ENCODE data around the gene EFNA5. TPM values are rescaled to one million over a fixed set of nuclear protein-coding genes. Genes with fewer than 3 reads are reported as not detected.

The EFNA5 gene
- polyA plus RNA-seq, 1 of the 3 experiments (the other 2 are of a cell fraction) = 0.81 TPM

GRCh38 chr5:107687404-107687803, 16.7 kb upstream of the EFNA5 start:
- POLR2A ChIA-PET = no interaction called here
- Histone ChIP-seq H3K4me2 (no peak overlapping the region), H3K4me1 (ENCODE audit: control insufficient read depth in 1 of 2, insufficient read depth in 2 of 2, low read depth in 1 of 2, low read length in 1 of 2) (no peaks in the 10 kb centered on the region), H2AFZ (ENCODE audit: low read depth) (no peak overlapping the region), H3K9me3 (no peaks in the 10 kb centered on the region), H3K27ac (ENCODE audit: low read depth in 2 of 2, low read length in 1 of 2) (no peak overlapping the region), H3K36me3 (replicated peaks in 1 of 2; ENCODE audit: control insufficient read depth in 1 of 2, insufficient read depth in 2 of 2, low read length in 1 of 2) (no peaks in the 10 kb centered on the region), H3K27me3 (ENCODE audit: insufficient read depth) (no peaks in the 10 kb centered on the region), H3K9ac (no peak overlapping the region), H3K79me2 (ENCODE audit: insufficient read depth) (no peaks in the 10 kb centered on the region), H3K9me2 (no peaks in the 10 kb centered on the region), H4K20me1 (ENCODE audit: insufficient read depth) (no peaks in the 10 kb centered on the region), H3F3A (replicated peaks; ENCODE audit: insufficient read depth) (no peaks in the 10 kb centered on the region), H3K4me3 (ENCODE audit: low read depth in 2 of 2, low read length in 1 of 2) (no peak overlapping the region)
- WGBS (ENCODE audit: low lambda C conversion rate) = no CpG with 5 or more reads among the region's 1 CpG
- DNase-seq = no peak
- CTCF ChIA-PET = no interaction called here
- TF ChIP-seq USF2 (IDR thresholded peaks at IDR 0.05; ENCODE audit: borderline replicate concordance, low read depth, low read length) (no peak), JUND (IDR thresholded peaks at IDR 0.05) (no peak), SMC3 (IDR thresholded peaks at IDR 0.05; ENCODE audit: low read depth, low read length) (no peak), FOXM1 (IDR thresholded peaks at IDR 0.05; ENCODE audit: low read depth) (no peak), CTCF (IDR thresholded peaks at IDR 0.05) (no peak), USF1 (IDR thresholded peaks at IDR 0.05; ENCODE audit: borderline replicate concordance, low read depth) (no peak), RCOR1 (IDR thresholded peaks at IDR 0.05; ENCODE audit: low read length) (no peak), SIN3A (IDR thresholded peaks at IDR 0.05; ENCODE audit: borderline replicate concordance, low read depth, low read length) (no peak), IRF3 (IDR thresholded peaks at IDR 0.05; ENCODE audit: low read depth, low read length) (no peak), TAF1 (IDR thresholded peaks at IDR 0.05; ENCODE audit: borderline replicate concordance, low read depth, low read length) (no peak), MAX (IDR thresholded peaks at IDR 0.05; ENCODE audit: low read depth) (no peak), TEAD4 (IDR thresholded peaks at IDR 0.05; ENCODE audit: borderline replicate concordance, insufficient read depth) (no peak), FOXJ3 (CRISPR knock-in tag; IDR thresholded peaks at IDR 0.05) (no peak), ZBTB33 (IDR thresholded peaks at IDR 0.05; ENCODE audit: borderline replicate concordance, low read depth) (no peak), YY1 (IDR thresholded peaks at IDR 0.05; ENCODE audit: low read depth) (no peak), POLR2AphosphoS5 (IDR thresholded peaks at IDR 0.05; ENCODE audit: low read depth, low read length) (no peak)

Data from SK-N-SH (cell line).